GM12801 (cell line): Measurements from ENCODE around the gene MLPH.

Experiments used
- TF ChIP-seq, protein P1 (sequence below): IDR thresholded peaks from one replicate; pipeline ENCODE4 v1.5.1; 2011; ENCODE audit warnings: control low read depth; ENCODE audit not compliant: insufficient read length; ENCODE audit errors: extremely low read depth

MLPH gene

DNA sequence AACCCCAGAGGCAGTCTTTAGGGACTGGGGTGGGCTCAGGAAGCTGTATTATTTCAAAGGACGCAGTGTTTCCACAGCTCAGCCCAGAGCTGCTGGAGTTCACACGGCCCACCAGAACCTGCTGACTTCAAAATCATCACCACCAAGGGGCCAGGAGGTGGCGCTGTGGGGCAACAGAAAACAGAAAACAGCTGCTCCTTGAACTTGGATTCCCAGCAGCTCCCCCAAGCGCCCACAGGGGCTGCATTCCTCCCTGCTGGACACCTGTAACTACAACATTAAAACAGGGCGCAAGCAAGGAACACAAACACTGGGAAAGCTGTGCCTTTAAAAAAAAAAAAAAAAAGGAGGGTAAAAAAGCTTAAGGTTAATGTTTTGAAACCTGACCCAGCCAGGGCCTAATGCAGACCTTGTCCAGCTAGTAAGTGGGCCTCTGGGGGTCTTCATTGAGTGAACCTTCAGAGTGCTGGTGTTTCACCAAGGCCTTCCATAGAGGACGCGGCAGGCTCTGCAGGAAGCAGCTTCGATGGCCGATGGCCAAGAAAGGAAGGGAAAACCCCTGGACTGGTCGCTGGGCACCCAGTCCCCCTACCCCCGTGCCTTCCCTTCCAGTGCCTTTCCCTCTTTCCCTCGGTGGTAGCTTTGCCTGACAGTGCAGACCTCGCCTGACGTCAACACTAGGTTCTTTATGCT is 25.9 kb downstream of the MLPH start:
- TF ChIP-seq, protein P1, sequence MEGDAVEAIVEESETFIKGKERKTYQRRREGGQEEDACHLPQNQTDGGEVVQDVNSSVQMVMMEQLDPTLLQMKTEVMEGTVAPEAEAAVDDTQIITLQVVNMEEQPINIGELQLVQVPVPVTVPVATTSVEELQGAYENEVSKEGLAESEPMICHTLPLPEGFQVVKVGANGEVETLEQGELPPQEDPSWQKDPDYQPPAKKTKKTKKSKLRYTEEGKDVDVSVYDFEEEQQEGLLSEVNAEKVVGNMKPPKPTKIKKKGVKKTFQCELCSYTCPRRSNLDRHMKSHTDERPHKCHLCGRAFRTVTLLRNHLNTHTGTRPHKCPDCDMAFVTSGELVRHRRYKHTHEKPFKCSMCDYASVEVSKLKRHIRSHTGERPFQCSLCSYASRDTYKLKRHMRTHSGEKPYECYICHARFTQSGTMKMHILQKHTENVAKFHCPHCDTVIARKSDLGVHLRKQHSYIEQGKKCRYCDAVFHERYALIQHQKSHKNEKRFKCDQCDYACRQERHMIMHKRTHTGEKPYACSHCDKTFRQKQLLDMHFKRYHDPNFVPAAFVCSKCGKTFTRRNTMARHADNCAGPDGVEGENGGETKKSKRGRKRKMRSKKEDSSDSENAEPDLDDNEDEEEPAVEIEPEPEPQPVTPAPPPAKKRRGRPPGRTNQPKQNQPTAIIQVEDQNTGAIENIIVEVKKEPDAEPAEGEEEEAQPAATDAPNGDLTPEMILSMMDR = no peak

DNA sequence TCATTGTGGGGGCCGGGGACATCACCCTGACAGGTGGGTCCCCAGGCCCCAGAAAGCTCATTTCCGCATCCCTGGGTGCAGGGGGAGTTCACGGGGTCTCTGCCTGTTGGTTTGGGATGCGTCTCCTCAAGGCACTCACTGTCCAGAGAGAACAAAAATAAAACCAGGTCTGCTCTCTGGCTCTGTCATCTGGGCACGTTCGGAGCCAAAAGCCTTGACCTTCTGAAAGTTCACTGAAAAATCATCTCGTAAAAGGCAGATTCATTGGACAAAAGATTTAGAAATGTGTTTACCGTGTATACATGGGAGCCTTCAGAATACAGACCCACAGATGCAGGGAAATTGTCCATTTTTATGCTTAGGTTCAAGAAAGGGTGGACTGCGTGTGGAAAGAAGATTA is 26.6 kb downstream of the MLPH start:
- TF ChIP-seq, protein P1 = no peak

DNA sequence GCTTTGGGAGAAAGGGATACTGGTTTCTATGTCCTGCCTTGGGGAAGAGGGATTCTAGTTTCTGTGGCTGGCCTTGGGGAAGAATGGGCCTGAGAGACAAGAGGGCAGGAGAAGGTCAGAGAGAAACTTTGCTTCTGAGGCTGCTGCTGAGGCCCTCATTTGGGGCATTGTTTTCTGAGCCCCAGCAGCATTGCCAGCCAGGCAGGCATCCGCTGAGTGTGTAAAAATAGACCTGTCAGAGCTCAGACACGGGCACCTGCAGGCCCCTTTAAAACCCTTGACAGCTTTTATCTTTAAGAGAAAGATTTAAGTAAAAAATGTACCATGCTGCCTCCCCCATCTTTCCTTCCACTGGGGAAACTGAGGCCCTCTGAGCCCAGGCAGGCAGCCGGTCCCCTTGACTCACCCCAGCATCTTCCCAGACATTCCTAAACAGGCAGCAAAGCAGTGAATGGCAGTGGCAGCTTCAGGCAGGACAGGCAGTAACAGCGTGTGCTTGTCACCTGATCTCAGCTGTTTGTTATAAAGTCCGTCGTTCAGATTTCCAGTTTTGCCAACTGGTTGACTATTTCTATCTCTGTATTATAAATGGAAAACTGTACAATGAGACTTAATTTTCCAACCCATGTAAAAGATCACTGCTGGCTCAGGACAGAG is 27.6 kb downstream of the MLPH start:
- TF ChIP-seq, protein P1 = no peak

DNA sequence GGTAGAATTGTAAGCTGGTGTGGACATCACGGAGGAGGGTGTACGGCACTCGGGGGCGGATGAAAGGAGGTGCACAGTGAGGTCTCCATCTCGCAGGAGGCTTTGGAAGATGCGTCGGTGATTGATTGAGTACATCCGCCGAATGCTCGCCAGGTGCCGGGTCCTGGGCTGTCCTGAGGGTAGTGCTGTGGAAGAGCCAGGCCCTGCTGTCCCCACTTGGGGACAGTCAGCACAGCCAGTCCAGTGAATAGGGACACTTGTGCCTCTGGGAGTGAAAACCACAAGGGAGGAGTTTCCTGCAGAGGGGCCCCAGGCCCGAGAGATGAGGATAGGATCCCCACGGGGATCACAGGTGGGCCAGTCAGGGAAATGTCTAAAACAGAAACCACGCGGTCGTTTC is 28.1 kb downstream of the MLPH start:
- TF ChIP-seq, protein P1 = no peak

DNA sequence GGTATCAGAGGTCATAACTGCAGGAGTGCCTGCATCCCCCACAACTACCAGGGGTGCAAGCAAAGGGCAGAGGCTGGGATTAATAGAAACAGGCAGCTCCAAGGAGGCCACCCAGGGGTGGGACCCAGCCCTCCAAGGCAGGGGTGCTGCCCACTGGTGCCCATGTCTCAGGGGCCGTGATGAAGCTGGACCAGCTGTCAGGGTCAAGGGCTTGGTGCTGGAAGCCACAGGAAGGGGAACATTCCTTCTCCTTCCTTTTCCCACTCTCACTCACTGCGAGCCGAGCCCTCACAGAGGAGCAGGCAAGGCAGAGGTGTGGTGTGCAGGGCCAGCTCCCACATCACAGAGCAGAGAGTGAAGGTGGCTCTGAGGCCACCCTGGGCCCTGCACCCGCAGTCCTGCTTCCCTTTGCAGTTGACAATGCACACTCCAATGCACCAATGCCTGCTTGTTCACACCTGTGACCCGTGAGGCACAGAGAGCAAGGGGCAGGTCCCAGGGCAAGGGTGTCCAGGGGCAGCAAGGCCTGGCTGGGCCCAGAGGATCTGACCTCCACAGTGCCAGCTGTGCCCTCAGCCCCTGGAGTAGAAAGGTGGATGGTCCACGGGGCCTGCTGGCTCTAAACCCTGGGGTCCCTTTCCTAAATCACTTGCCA is 28.7 kb downstream of the MLPH start:
- TF ChIP-seq, protein P1 = no peak

DNA sequence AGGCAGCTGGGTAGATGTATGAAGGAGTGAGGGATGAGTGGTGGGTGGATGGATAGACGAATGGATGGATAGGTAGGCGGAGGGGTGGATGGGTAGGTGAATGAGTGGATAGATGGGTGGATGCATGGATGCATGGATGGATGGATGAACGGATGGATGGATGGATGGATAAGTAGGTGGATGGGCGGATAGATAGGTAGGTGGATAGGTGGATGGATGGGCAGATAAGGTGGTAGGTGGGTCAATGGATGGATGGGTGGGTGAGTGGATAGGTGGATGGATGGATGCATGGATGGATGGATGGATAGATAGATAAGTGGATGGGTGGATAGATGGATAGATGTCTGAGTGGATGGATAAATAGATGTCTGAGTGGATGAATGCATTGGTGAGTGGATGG is 30.1 kb downstream of the MLPH start:
- TF ChIP-seq, protein P1 = no peak

DNA sequence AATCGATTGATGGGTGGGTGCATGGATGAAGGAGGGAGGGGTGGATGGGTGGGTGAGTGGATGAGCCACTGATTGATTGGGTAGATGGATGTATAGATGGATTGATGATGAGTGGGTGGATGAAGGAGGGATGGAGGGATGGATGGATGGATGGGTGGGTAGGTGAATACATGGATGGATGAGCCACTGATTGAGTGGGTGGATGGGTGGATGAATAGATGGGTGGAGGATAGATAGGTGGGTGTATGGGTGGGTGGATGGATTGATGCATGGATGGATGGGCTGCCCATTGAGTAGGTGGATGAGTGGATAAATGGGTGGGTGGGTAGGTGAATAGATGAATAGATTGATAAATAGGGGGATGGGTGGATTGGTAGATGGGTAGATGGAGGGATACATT is 30.9 kb downstream of the MLPH start:
- TF ChIP-seq, protein P1 = no peak
